ENCODE results near the gene ACP1. TPM values are rescaled to one million over a fixed set of nuclear protein-coding genes. Genes with fewer than 3 reads are reported as not detected.

ACP1 gene
- total and polyA plus RNA-seq, 8 donors, result 34.9 to 74.2 (median 45.3) TPM

- no peak for ATAC-seq
- 91% methylated on average over 4 of the region's 4 CpGs for whole genome bisulfite sequencing, 2 donors
- no peak for FAIRE-seq
- TF ChIP-seq CTCF (IDR thresholded peaks at IDR 0.05), result no peak
- H3K27me3 ChIP-seq, result no peaks in the 10 kb centered on the region
- peak overlapping the region in 1 of 4 donors; percentile 88 for H3K27ac ChIP-seq
- intact Hi-C loops (cut with DNase I), result no loop called here
- no peaks in the 10 kb centered on the region for H3K9me3 ChIP-seq
- peaks cover 16 to 35% (median 21%) of the 10 kb centered on the region in 3 donors for H3K4me1 ChIP-seq
- H3K4me3 ChIP-seq, result no peak overlapping the region
- DNase-seq, result no peak
- H3K36me3 ChIP-seq, result peaks cover 0 to 24% (median 9%) of the 10 kb centered on the region in 3 donors
These were observed 19.4 kb downstream of the ACP1 start for GRCh38 chr2:283996-284794.

GRCh38 chr2:284896-285492, 20.2 kb downstream of the ACP1 start:
- DNase-seq (no peak), ATAC-seq (no peak), FAIRE-seq (no peak)
- Histone ChIP-seq H3K27ac (peak overlapping the region in 3 of 4 donors; percentile 86 to 91 (median 88)), H3K4me3 (peak overlapping the region in 1 of 4 donors; percentile 49), H3K27me3 (no peaks in the 10 kb centered on the region), H3K9me3 (no peaks in the 10 kb centered on the region), H3K4me1 (peaks cover 8 to 27% (median 14%) of the 10 kb centered on the region in 3 donors), H3K36me3 (peaks cover 0 to 22% (median 9%) of the 10 kb centered on the region in 3 donors)
- WGBS, 2 donors, result 53 to 62% methylated on average over 13 of the region's 13 CpGs
- no peak for TF ChIP-seq CTCF (IDR thresholded peaks at IDR 0.05)
- intact Hi-C loops (cut with DNase I), result loop anchor here in 1 of 3 donors (5.0 kb wide), 1 partner anchor 113 kb away; no protein-coding TSS in a partner anchor

- intact Hi-C loops (cut with DNase I), result loop anchor here in 1 of 3 donors (5.0 kb wide), 1 partner anchor 113 kb away; no protein-coding TSS in a partner anchor
- peaks cover 3 to 24% (median 9%) of the 10 kb centered on the region in 3 donors for H3K4me1 ChIP-seq
- 52 to 58% methylated on average over 1 of the region's 1 CpG for WGBS, 2 donors
- peaks cover 0 to 22% (median 9%) of the 10 kb centered on the region in 3 donors for H3K36me3 ChIP-seq
- DNase-seq, result no peak
- TF ChIP-seq CTCF (IDR thresholded peaks at IDR 0.05), result no peak
- no peak for ATAC-seq
- no peaks in the 10 kb centered on the region for H3K9me3 ChIP-seq
- no peaks in the 10 kb centered on the region for H3K27me3 ChIP-seq
- H3K27ac ChIP-seq, result peak overlapping the region in 3 of 4 donors; percentile 86 to 91 (median 88)
- FAIRE-seq, result no peak
- peak overlapping the region in 2 of 4 donors; percentile 49 to 60 for H3K4me3 ChIP-seq
These were observed 20.8 kb downstream of the ACP1 start for GRCh38 chr2:285531-285930.

GRCh38 chr2:286035-286434, 21.3 kb downstream of the ACP1 start:
- H3K4me3 ChIP-seq, result peak overlapping the region in 3 of 4 donors; percentile 44 to 60 (median 49)
- 66 to 71% methylated on average over 6 of the region's 6 CpGs for WGBS, 2 donors
- FAIRE-seq, result no peak

More at GRCh38 chr2:286035-286434, 21.3 kb downstream of the ACP1 start:
- Histone ChIP-seq H3K27ac (peak overlapping the region; percentile 75 to 91 (median 87)), H3K9me3 (no peaks in the 10 kb centered on the region), H3K4me1 (peaks cover 0 to 18% (median 4%) of the 10 kb centered on the region in 3 donors), H3K36me3 (peaks cover 0 to 22% (median 9%) of the 10 kb centered on the region in 3 donors), H3K27me3 (no peaks in the 10 kb centered on the region)
- intact Hi-C loops (cut with DNase I), result loop anchor here in 1 of 3 donors (5.0 kb wide), 1 partner anchor 114 kb away; no protein-coding TSS in a partner anchor
- no peak for TF ChIP-seq CTCF (IDR thresholded peaks at IDR 0.05)
- DNase-seq, result no peak
- no peak for ATAC-seq
